Hepatocyte (in vitro differentiated cells): ENCODE measurements around the gene LDB2. TPM values are rescaled to one million over a fixed set of nuclear protein-coding genes. Genes with fewer than 3 reads are reported as not detected.

ENCODE experiments used
- DNase-seq: peaks from one replicate; pipeline ENCODE4 v3.0.0-alpha.2; 2016; ENCODE audit warnings: low spot score
- H2AFZ ChIP-seq: fragments of 200-600 bp; sonication (generic); 2 replicates; pipeline ENCODE4 v1.6.0; 2016; ENCODE audit warnings: antibody characterized with exemption, mild to moderate bottlenecking
- H3K27ac ChIP-seq: fragments of 200-600 bp; sonication (generic); 2 replicates; pipeline ENCODE4 v1.5.1; 2016; ENCODE audit warnings: mild to moderate bottlenecking
- H3K27me3 ChIP-seq: fragments of 200-600 bp; sonication (generic); 2 replicates; pipeline ENCODE4 v1.6.1; 2016
- H3K36me3 ChIP-seq: fragments of 200-600 bp; sonication (generic); replicated peaks from 2 replicates; pipeline ENCODE4 v1.5.1; 2016; ENCODE audit warnings: low read depth; ENCODE audit not compliant: insufficient read depth
- H3K4me1 ChIP-seq: fragments of 200-600 bp; sonication (generic); 2 replicates; pipeline ENCODE4 v1.5.1; 2016; ENCODE audit warnings: mild to moderate bottlenecking, moderate library complexity; ENCODE audit not compliant: insufficient read depth
- H3K4me2 ChIP-seq: fragments of 200-600 bp; sonication (generic); 2 replicates; pipeline ENCODE4 v1.6.0; 2016
- H3K4me3 ChIP-seq: fragments of 200-600 bp; sonication (generic); 2 replicates; pipeline ENCODE4 v1.5.1; 2016; ENCODE audit warnings: mild to moderate bottlenecking
- H3K79me2 ChIP-seq: fragments of 200-600 bp; sonication (generic); 2 replicates; pipeline ENCODE4 v1.6.0; 2017; ENCODE audit warnings: mild to moderate bottlenecking
- H3K9me2 ChIP-seq: fragments of 200-600 bp; sonication (generic); replicated peaks from 2 replicates; pipeline ENCODE4 v1.6.0; 2017; ENCODE audit warnings: mild to moderate bottlenecking; ENCODE audit not compliant: insufficient read depth
- H3K9me3 ChIP-seq: fragments of 200-600 bp; sonication (generic); 2 replicates; pipeline ENCODE4 v1.5.1; 2016; ENCODE audit warnings: low read depth, mild to moderate bottlenecking
- H4K20me1 ChIP-seq: fragments of 200-600 bp; sonication (generic); 2 replicates; pipeline ENCODE4 v1.6.0; 2016; ENCODE audit warnings: mild to moderate bottlenecking; ENCODE audit not compliant: insufficient read depth, poor library complexity, severe bottlenecking
- EZH2 ChIP-seq: fragments of 200-600 bp; sonication (generic); IDR thresholded peaks from 2 replicates; pipeline ENCODE4 v1.6.1; 2016; ENCODE audit warnings: antibody characterized with exemption, mild to moderate bottlenecking, borderline replicate concordance
- EZH2phosphoT487 ChIP-seq: fragments of 200-600 bp; sonication (generic); IDR thresholded peaks from one replicate; pipeline ENCODE4 v1.6.1; 2018; ENCODE audit warnings: antibody characterized with exemption, mild to moderate bottlenecking, low read depth, moderate library complexity; ENCODE audit not compliant: unreplicated experiment, severe bottlenecking
- WGBS: methylation state at CpG from one replicate; pipeline ENCODE4 v1.1.6; 2016; ENCODE audit warnings: low lambda C conversion rate; ENCODE audit errors: missing lambda C conversion rate; 5-methylcytosine and 5-hydroxymethylcytosine counted together
- polyA plus RNA-seq: library from polyadenylated mRNA; unstranded; fragments of >200 nt; fragmentation: Nextera tagmentation; extraction: Ambion mirVana; gene quantifications from 2 replicates; pipeline ENCODE4 v1.2.1, GENCODE V29; 2016
- total RNA-seq: library from RNA; depleted of rRNA; stranded (reverse); fragments of >200 nt; gene quantifications from 2 replicates; pipeline ENCODE4 v1.2.3, GENCODE V29; 2014
- TF ChIP-seq, protein P1 (sequence below): fragments of 200-600 bp; sonication (generic); IDR thresholded peaks from 2 replicates; pipeline ENCODE4 v1.5.1; 2016; ENCODE audit warnings: antibody characterized with exemption, mild to moderate bottlenecking; ENCODE audit not compliant: poor library complexity

The LDB2 gene
- total and polyA plus RNA-seq, 2 experiments from 2014 or later = 8.7 to 20.3 TPM

DNA sequence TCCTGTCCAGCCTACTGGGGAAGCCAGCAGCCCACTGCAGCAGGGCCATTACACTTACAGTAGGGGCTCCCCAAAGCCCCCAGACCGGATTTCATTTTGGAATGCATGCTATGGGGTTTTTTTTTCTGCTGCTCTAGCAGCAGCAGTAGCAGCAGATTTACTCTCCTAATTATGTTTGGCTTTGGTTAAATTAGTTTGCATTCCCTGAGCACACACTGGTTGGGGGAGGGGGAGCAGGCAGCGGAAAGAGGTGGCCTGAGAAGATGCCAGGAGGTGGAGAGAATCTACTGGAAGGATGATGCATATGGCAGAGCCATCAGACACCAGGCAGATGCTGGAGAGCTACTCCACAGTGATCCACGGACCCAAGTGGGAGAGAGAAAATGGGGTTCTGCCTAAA is 109.6 kb downstream of the LDB2 start:
- Histone ChIP-seq H3K4me2 (no peak overlapping the region), H3K36me3 (no peaks in the 10 kb centered on the region), H3K4me3 (no peak overlapping the region), H3K27ac (no peak overlapping the region), H3K9me2 (no peaks in the 10 kb centered on the region), H3K27me3 (peaks cover 5% of the 10 kb centered on the region), H4K20me1 (no peaks in the 10 kb centered on the region), H3K9me3 (no peaks in the 10 kb centered on the region), H3K79me2 (no peaks in the 10 kb centered on the region), H2AFZ (no peak overlapping the region), H3K4me1 (peaks cover under 1% of the 10 kb centered on the region)
- TF ChIP-seq EZH2 (no peak), EZH2phosphoT487 (no peak)
- TF ChIP-seq, protein P1, sequence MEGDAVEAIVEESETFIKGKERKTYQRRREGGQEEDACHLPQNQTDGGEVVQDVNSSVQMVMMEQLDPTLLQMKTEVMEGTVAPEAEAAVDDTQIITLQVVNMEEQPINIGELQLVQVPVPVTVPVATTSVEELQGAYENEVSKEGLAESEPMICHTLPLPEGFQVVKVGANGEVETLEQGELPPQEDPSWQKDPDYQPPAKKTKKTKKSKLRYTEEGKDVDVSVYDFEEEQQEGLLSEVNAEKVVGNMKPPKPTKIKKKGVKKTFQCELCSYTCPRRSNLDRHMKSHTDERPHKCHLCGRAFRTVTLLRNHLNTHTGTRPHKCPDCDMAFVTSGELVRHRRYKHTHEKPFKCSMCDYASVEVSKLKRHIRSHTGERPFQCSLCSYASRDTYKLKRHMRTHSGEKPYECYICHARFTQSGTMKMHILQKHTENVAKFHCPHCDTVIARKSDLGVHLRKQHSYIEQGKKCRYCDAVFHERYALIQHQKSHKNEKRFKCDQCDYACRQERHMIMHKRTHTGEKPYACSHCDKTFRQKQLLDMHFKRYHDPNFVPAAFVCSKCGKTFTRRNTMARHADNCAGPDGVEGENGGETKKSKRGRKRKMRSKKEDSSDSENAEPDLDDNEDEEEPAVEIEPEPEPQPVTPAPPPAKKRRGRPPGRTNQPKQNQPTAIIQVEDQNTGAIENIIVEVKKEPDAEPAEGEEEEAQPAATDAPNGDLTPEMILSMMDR = no peak
- 58% methylated on average over 3 of the region's 3 CpGs for WGBS
- no peak for DNase-seq

DNA sequence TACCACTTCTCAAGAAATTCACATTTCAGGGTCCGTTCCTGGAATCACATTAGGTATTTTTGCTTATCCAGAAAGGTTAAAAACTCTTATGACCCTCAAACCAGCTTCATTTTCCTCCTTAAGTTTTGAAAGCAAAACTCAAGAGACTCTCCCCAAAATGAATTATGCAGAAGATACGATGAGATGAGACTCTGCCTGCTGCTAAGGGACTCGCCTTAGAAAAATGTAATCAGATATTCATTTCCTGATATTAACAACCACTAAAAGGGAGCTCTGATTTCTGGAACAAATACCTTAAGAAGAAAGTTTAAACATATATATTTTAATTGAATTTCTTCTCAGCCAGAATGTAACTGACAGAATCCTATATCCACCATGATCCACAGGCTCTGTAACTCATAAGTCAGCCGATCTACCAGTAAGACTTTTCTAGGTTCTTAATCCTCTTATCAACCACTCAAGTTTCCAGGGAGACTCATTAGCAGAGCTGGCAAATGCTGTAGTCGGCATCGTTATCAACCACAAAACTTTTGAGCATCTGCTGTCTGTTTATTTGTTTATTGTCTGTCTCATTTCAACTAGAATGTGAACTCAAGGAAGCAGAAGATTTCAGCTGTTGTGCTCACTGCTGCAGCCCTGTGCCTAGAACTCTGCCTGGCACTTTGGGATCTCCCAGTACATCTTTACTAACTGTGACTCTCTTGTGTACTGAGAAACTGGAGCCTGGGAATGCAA is 112.5 kb downstream of the LDB2 start:
- 43% methylated on average over 6 of the region's 6 CpGs for WGBS
- no peak overlapping the region for H2AFZ ChIP-seq
- no peaks in the 10 kb centered on the region for H4K20me1 ChIP-seq
- no peaks in the 10 kb centered on the region for H3K79me2 ChIP-seq
- no peak overlapping the region for H3K4me3 ChIP-seq
- peaks cover 12% of the 10 kb centered on the region for H3K4me1 ChIP-seq
- TF ChIP-seq, protein P1 = no peak
- TF ChIP-seq EZH2 = no peak
- no peak for TF ChIP-seq EZH2phosphoT487
- no peak overlapping the region for H3K27ac ChIP-seq
- no peaks in the 10 kb centered on the region for H3K27me3 ChIP-seq
- no peaks in the 10 kb centered on the region for H3K36me3 ChIP-seq
- DNase-seq = peak; percentile 8
- H3K9me3 ChIP-seq = no peaks in the 10 kb centered on the region
- no peak overlapping the region for H3K4me2 ChIP-seq
- no peaks in the 10 kb centered on the region for H3K9me2 ChIP-seq

DNA sequence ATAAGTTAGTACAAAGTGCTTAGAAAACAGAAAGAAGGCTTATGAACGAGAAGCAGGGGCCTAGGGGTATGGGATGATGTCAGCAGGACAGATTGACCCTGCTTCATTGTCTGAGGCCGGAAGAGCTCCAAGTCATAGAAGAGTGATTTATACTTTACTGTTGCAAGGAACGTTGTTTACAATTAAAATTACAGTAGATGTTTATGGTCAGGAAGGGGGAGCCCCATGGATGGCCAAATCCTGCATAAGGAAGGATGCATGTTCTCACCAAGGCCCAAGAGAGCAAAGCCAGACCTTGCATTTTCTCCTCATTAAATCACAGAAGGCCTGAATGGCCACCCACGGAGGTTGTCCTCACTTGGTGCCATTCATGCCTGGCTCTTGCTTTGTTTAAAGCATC is 115.3 kb downstream of the LDB2 start:
- WGBS = 42% methylated on average over 4 of the region's 4 CpGs
- H3K27ac ChIP-seq = peak overlapping the region; percentile 26
- H3K9me2 ChIP-seq = no peaks in the 10 kb centered on the region
- no peaks in the 10 kb centered on the region for H4K20me1 ChIP-seq
- DNase-seq = peak; percentile 20
- no peaks in the 10 kb centered on the region for H3K79me2 ChIP-seq
- H3K9me3 ChIP-seq = no peaks in the 10 kb centered on the region
- H3K36me3 ChIP-seq = no peaks in the 10 kb centered on the region
- no peak overlapping the region for H3K4me3 ChIP-seq
- no peaks in the 10 kb centered on the region for H3K27me3 ChIP-seq
- TF ChIP-seq, protein P1 = no peak
- H3K4me1 ChIP-seq = peaks cover 12% of the 10 kb centered on the region
- no peak overlapping the region for H3K4me2 ChIP-seq
- H2AFZ ChIP-seq = no peak overlapping the region
